GM06990 (cell line): ENCODE measurements around the gene DDX46.
"Not testable (repeated sequence)": the region's sequence is repeated elsewhere in the genome, so short reads cannot be mapped to it uniquely, and the experiment has no call there.

Experiments used
- DNase-seq: peaks from one replicate; pipeline ENCODE4 v3.0.0-alpha.2; 2011; ENCODE audit not compliant: insufficient read length; ENCODE audit errors: extremely low read depth
- H3K27me3 ChIP-seq: replicated peaks from 2 replicates; pipeline ENCODE4 v1.6.0; 2011; ENCODE audit warnings: low read length; ENCODE audit not compliant: control insufficient read depth, insufficient read depth
- H3K36me3 ChIP-seq: 2 replicates; pipeline ENCODE4 v1.5.1; 2011; ENCODE audit warnings: low read length; ENCODE audit not compliant: control insufficient read depth, insufficient read depth
- H3K4me3 ChIP-seq: replicated peaks from 2 replicates; pipeline ENCODE4 v1.5.1; 2011; ENCODE audit warnings: low read depth, mild to moderate bottlenecking, control low read depth, low read length
- CTCF ChIP-seq: IDR thresholded peaks from 2 replicates; pipeline ENCODE4 v1.5.1; 2011; ENCODE audit warnings: low read length, control low read depth, mild to moderate bottlenecking, inconsistent platforms; ENCODE audit not compliant: insufficient read depth, poor library complexity, severe bottlenecking

Gene DDX46

GRCh38 chr5:134758504-134759341, at the start of gene DDX46:
Gene DDX46 (plus strand): TSS chr5:134758779. CDS start chr5:134758939, 160 bp downstream.
- peak; percentile 88 for TF ChIP-seq CTCF
- peak within 1 kb of the TSS; percentile 85 for H3K4me3 ChIP-seq
- H3K27me3 ChIP-seq: no peaks in the 10 kb centered on the region
- H3K36me3 ChIP-seq: no peaks in the 10 kb centered on the region
- DNase-seq: peak; percentile 94

GRCh38 chr5:134714120-134714519, 44.5 kb upstream of the DDX46 start:
- Histone ChIP-seq H3K4me3 (no peak overlapping the region), H3K36me3 (peaks cover 11% of the 10 kb centered on the region), H3K27me3 (no peaks in the 10 kb centered on the region)
- DNase-seq: no peak
- no peak for TF ChIP-seq CTCF

- no peaks in the 10 kb centered on the region for H3K27me3 ChIP-seq
- H3K4me3 ChIP-seq: no peak overlapping the region
- no peak for DNase-seq
- peaks cover 12% of the 10 kb centered on the region for H3K36me3 ChIP-seq
- TF ChIP-seq CTCF: no peak
Observed at GRCh38 chr5:134714541-134714940, 44.0 kb upstream of the DDX46 start.

- DNase-seq, H3K27me3 ChIP-seq, H3K4me3 ChIP-seq: not testable (repeated sequence)
- H3K36me3 ChIP-seq: peaks cover 13% of the 10 kb centered on the region
Observed at GRCh38 chr5:134715466-134715865, 43.1 kb upstream of the DDX46 start.

GRCh38 chr5:134724872-134725271, 33.7 kb upstream of the DDX46 start:
- TF ChIP-seq CTCF: no peak
- no peak for DNase-seq
- H3K36me3 ChIP-seq: peaks cover 9% of the 10 kb centered on the region
- no peak overlapping the region for H3K4me3 ChIP-seq
- H3K27me3 ChIP-seq: no peaks in the 10 kb centered on the region

- H3K4me3 ChIP-seq: no peak overlapping the region
- DNase-seq: no peak
- H3K27me3 ChIP-seq: no peaks in the 10 kb centered on the region
- no peaks in the 10 kb centered on the region for H3K36me3 ChIP-seq
- TF ChIP-seq CTCF: no peak
Observed at GRCh38 chr5:134732819-134733218, 25.8 kb upstream of the DDX46 start.
